Measurements from ENCODE around the gene GFOD1.
A peak's percentile ranks its signal among the peaks of the same experiment; 100 is the strongest.
"Not testable (repeated sequence)": the region's sequence is repeated elsewhere in the genome, so short reads cannot be mapped to it uniquely, and the experiment has no call there.

The GFOD1 gene

GRCh38 chr6:13524801-13525508 lies 37.6 kb upstream of the GFOD1 start:
- Histone ChIP-seq H3K36me3 (ENCODE audit: control insufficient read depth, insufficient read depth, low read length, severe bottlenecking) (no peaks in the 10 kb centered on the region), H3K27me3 (replicated peaks; ENCODE audit: control insufficient read depth, insufficient read depth, low read length) (no peaks in the 10 kb centered on the region), H3K9ac (ENCODE audit: low read length) (no peak overlapping the region), H3K4me1 (ENCODE audit: control insufficient read depth, insufficient read depth, low read length) (peaks cover 5% of the 10 kb centered on the region), H3K4me3 (ENCODE audit: low read length) (no peak overlapping the region), H3K9me3 (ENCODE audit: control insufficient read depth, low read length) (peaks cover under 1% of the 10 kb centered on the region)
- no peak for DNase-seq (ENCODE audit: low read depth)

GRCh38 chr6:13523826-13524622 lies 36.6 kb upstream of the GFOD1 start:
- peaks cover 5% of the 10 kb centered on the region for H3K4me1 ChIP-seq (ENCODE audit: control insufficient read depth, insufficient read depth, low read length)
- no peak overlapping the region for H3K4me3 ChIP-seq (ENCODE audit: low read length)
- no peaks in the 10 kb centered on the region for H3K36me3 ChIP-seq (ENCODE audit: control insufficient read depth, insufficient read depth, low read length, severe bottlenecking)
- no peak overlapping the region for H3K9ac ChIP-seq (ENCODE audit: low read length)
- peaks cover 8% of the 10 kb centered on the region for H3K9me3 ChIP-seq (ENCODE audit: control insufficient read depth, low read length)
- no peak for DNase-seq (ENCODE audit: low read depth)
- H3K27me3 ChIP-seq (replicated peaks; ENCODE audit: control insufficient read depth, insufficient read depth, low read length): no peaks in the 10 kb centered on the region

- DNase-seq (ENCODE audit: low read depth): peak; percentile 28
Measured at GRCh38 chr6:13522656-13523055, 35.3 kb upstream of the GFOD1 start.

GRCh38 chr6:13519839-13520238 lies 32.4 kb upstream of the GFOD1 start:
- peaks cover 17% of the 10 kb centered on the region for H3K27me3 ChIP-seq (replicated peaks; ENCODE audit: control insufficient read depth, insufficient read depth, low read length)
- peaks cover 5% of the 10 kb centered on the region for H3K4me1 ChIP-seq (ENCODE audit: control insufficient read depth, insufficient read depth, low read length)
- no peak overlapping the region for H3K9ac ChIP-seq (ENCODE audit: low read length)
- H3K9me3 ChIP-seq (ENCODE audit: control insufficient read depth, low read length): peaks cover 8% of the 10 kb centered on the region
- DNase-seq (ENCODE audit: low read depth): no peak
- H3K36me3 ChIP-seq (ENCODE audit: control insufficient read depth, insufficient read depth, low read length, severe bottlenecking): no peaks in the 10 kb centered on the region
- no peak overlapping the region for H3K4me3 ChIP-seq (ENCODE audit: low read length)

More at GRCh38 chr6:13522656-13523055, 35.3 kb upstream of the GFOD1 start:
- no peaks in the 10 kb centered on the region for H3K27me3 ChIP-seq (replicated peaks; ENCODE audit: control insufficient read depth, insufficient read depth, low read length)
- no peak overlapping the region for H3K9ac ChIP-seq (ENCODE audit: low read length)
- H3K4me3 ChIP-seq (ENCODE audit: low read length): no peak overlapping the region
- H3K9me3 ChIP-seq (ENCODE audit: control insufficient read depth, low read length): peaks cover 8% of the 10 kb centered on the region
- no peaks in the 10 kb centered on the region for H3K36me3 ChIP-seq (ENCODE audit: control insufficient read depth, insufficient read depth, low read length, severe bottlenecking)
- H3K4me1 ChIP-seq (ENCODE audit: control insufficient read depth, insufficient read depth, low read length): peaks cover 5% of the 10 kb centered on the region

- DNase-seq (ENCODE audit: low read depth): no peak
- Histone ChIP-seq H3K27me3 (replicated peaks; ENCODE audit: control insufficient read depth, insufficient read depth, low read length) (peaks cover 29% of the 10 kb centered on the region), H3K9me3 (ENCODE audit: control insufficient read depth, low read length) (peaks cover 8% of the 10 kb centered on the region), H3K4me1 (ENCODE audit: control insufficient read depth, insufficient read depth, low read length) (peaks cover 3% of the 10 kb centered on the region), H3K4me3 (ENCODE audit: low read length) (no peak overlapping the region), H3K9ac (ENCODE audit: low read length) (no peak overlapping the region), H3K36me3 (ENCODE audit: control insufficient read depth, insufficient read depth, low read length, severe bottlenecking) (no peaks in the 10 kb centered on the region)
Measured at GRCh38 chr6:13517116-13517515, 29.7 kb upstream of the GFOD1 start.

DNA sequence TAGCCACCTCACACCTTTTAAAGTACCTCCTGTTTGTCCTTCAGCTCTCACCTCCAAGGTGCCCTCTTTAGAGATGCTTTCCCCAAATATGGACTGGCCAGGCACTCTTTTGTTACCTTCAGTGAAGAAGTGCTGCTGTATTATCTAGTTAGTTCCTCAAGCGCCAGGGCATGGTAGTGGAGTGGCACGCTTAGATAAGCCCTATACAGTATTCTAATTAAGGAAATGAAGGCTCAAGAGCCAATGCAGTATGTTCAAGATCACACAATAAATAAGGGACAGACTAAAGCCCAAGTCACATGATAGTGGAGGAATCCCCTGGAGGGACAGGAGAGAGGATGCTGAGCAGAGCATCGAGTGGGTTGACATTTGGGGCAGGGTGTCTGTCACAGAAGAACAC lies 28.5 kb upstream of the GFOD1 start:
- H3K27me3 ChIP-seq (replicated peaks; ENCODE audit: control insufficient read depth, insufficient read depth, low read length): peaks cover 29% of the 10 kb centered on the region
- peaks cover 11% of the 10 kb centered on the region for H3K4me1 ChIP-seq (ENCODE audit: control insufficient read depth, insufficient read depth, low read length)
- no peak overlapping the region for H3K9ac ChIP-seq (ENCODE audit: low read length)
- no peak overlapping the region for H3K4me3 ChIP-seq (ENCODE audit: low read length)
- no peaks in the 10 kb centered on the region for H3K36me3 ChIP-seq (ENCODE audit: control insufficient read depth, insufficient read depth, low read length, severe bottlenecking)
- DNase-seq (ENCODE audit: low read depth): no peak
- peaks cover 8% of the 10 kb centered on the region for H3K9me3 ChIP-seq (ENCODE audit: control insufficient read depth, low read length)

DNA sequence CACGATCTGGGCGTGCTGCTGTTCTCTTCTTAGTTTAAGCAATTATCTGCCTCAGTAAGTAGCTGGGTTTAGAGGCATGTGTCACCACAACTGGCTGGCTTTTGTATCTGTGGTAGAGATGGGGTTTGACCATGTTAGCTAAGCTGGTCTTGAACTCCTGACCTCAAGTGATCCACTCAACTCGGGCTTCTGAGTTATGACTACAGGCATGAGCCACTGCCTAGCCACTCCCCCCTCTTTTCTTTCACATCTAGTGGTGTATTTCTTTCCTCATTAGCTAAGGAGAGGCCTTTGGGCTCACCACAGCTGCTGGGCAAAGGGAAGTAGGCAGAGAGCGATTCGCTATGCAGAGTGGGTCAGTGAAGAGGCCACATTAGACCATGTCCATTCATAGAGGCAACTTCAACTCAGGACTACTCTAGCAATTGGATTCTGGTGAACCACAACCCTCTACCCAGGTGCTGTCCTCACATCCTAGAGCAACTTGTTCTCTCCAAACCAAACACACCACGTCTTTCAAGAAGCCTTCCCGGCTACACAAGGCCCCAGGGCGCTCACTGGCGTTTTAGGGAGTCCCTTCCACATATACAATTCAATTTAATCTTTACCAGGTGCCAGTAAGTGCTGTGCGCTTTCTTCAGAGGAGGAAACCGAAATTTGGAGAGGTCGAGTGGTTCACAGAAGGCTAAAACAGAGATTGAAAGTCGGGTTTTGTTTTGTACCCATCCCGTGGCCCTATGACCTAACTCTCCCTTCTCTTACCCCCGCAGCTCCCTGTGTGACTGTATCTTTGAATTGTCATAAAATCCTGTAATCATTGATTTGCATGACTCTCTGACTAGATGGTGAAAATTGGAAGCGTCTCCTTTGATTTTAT lies 26.5 kb upstream of the GFOD1 start:
- Histone ChIP-seq H3K4me3 (ENCODE audit: low read length) (no peak overlapping the region), H3K36me3 (ENCODE audit: control insufficient read depth, insufficient read depth, low read length, severe bottlenecking) (no peaks in the 10 kb centered on the region), H3K9ac (ENCODE audit: low read length) (no peak overlapping the region), H3K4me1 (ENCODE audit: control insufficient read depth, insufficient read depth, low read length) (peaks cover 22% of the 10 kb centered on the region), H3K9me3 (ENCODE audit: control insufficient read depth, low read length) (no peaks in the 10 kb centered on the region), H3K27me3 (replicated peaks; ENCODE audit: control insufficient read depth, insufficient read depth, low read length) (peaks cover 29% of the 10 kb centered on the region)
- DNase-seq (ENCODE audit: low read depth): no peak

GRCh38 chr6:13512900-13513299 lies 25.5 kb upstream of the GFOD1 start:
- Histone ChIP-seq H3K36me3 (ENCODE audit: control insufficient read depth, insufficient read depth, low read length, severe bottlenecking) (no peaks in the 10 kb centered on the region), H3K9ac (ENCODE audit: low read length) (no peak overlapping the region), H3K9me3 (ENCODE audit: control insufficient read depth, low read length) (no peaks in the 10 kb centered on the region), H3K27me3 (replicated peaks; ENCODE audit: control insufficient read depth, insufficient read depth, low read length) (peaks cover 29% of the 10 kb centered on the region), H3K4me1 (ENCODE audit: control insufficient read depth, insufficient read depth, low read length) (peaks cover 27% of the 10 kb centered on the region), H3K4me3 (ENCODE audit: low read length) (no peak overlapping the region)
- DNase-seq (ENCODE audit: low read depth): no peak

GRCh38 chr6:13511913-13512717 lies 24.7 kb upstream of the GFOD1 start:
- Histone ChIP-seq H3K27me3 (replicated peaks; ENCODE audit: control insufficient read depth, insufficient read depth, low read length) (peaks cover 29% of the 10 kb centered on the region), H3K9me3 (ENCODE audit: control insufficient read depth, low read length) (no peaks in the 10 kb centered on the region), H3K36me3 (ENCODE audit: control insufficient read depth, insufficient read depth, low read length, severe bottlenecking) (no peaks in the 10 kb centered on the region), H3K4me3 (ENCODE audit: low read length) (no peak overlapping the region), H3K9ac (ENCODE audit: low read length) (no peak overlapping the region), H3K4me1 (ENCODE audit: control insufficient read depth, insufficient read depth, low read length) (peaks cover 27% of the 10 kb centered on the region)
- no peak for DNase-seq (ENCODE audit: low read depth)

DNA sequence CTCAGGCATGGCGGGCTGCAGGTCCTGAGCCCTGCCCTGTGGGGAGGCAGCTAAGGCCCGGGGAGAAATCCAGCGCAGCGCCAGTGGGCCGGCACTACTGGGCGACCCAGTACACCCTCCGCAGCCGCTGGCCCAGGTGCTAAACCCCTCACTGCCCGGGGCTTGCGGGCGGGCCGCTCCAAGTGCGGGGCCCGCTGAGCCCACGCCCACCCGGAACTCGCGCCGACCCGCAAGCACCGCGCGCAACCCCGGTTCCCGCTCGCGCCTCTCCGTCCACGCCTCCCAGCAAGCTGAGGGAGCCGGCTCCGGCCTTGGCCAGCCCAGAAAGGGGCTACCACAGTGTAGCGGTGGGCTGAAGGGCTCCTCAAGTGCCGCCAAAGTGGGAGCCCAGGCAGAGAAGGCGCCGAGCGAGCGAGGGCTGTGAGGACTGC lies 23.8 kb upstream of the GFOD1 start:
- DNase-seq (ENCODE audit: low read depth); H3K36me3 ChIP-seq (ENCODE audit: control insufficient read depth, insufficient read depth, low read length, severe bottlenecking); H3K9ac ChIP-seq (ENCODE audit: low read length); H3K4me3 ChIP-seq (ENCODE audit: low read length); H3K9me3 ChIP-seq (ENCODE audit: control insufficient read depth, low read length): not testable (repeated sequence)
- Histone ChIP-seq H3K4me1 (ENCODE audit: control insufficient read depth, insufficient read depth, low read length) (peaks cover 27% of the 10 kb centered on the region), H3K27me3 (replicated peaks; ENCODE audit: control insufficient read depth, insufficient read depth, low read length) (peaks cover 27% of the 10 kb centered on the region)
